Activated CD8-positive, alpha-beta memory T cell treated with anti-CD3 and anti-CD28 coated beads for 4 hours (primary cell): Measurements from ENCODE around the gene HNRNPA2B1.
A peak's percentile ranks its signal among the peaks of the same experiment; 100 is the strongest.
"Not testable (repeated sequence)": the region's sequence is repeated elsewhere in the genome, so short reads cannot be mapped to it uniquely, and the experiment has no call there.

Experiments
- DNase-seq, 2 donors: peaks; one replicate each; pipeline ENCODE4 v3.0.0-alpha.2; 2020; ENCODE audit warnings: low read depth in 2 of 2

Gene HNRNPA2B1

DNA sequence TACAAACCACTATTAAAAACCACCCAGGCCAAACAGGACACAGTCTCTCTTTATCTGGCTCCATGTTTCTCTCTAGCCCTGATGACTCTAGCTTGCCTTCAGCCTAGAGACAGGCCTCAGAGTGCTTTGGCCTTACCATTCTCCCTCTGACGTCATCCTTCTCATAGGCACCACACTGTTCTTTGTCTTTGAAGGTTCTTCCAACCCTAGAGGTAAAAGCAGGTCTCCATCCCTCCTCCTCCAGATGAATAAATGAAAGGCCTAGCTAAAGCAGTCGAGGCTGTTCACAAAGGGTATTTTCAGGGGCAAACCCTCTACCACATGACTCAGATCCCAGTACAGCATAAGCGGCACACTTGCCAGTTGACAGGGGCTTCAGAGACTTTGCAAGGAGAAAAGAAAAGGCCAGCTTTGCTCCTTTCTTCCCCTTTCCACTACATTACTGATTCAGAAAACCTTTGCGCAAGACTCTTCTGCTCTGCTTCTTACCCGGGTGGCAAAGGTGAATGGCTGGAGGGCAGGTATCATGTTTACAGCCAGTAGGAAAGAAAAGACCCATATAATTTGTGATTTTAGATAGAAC, 33.8 kb downstream of the HNRNPA2B1 start:
- no peak for DNase-seq

DNA sequence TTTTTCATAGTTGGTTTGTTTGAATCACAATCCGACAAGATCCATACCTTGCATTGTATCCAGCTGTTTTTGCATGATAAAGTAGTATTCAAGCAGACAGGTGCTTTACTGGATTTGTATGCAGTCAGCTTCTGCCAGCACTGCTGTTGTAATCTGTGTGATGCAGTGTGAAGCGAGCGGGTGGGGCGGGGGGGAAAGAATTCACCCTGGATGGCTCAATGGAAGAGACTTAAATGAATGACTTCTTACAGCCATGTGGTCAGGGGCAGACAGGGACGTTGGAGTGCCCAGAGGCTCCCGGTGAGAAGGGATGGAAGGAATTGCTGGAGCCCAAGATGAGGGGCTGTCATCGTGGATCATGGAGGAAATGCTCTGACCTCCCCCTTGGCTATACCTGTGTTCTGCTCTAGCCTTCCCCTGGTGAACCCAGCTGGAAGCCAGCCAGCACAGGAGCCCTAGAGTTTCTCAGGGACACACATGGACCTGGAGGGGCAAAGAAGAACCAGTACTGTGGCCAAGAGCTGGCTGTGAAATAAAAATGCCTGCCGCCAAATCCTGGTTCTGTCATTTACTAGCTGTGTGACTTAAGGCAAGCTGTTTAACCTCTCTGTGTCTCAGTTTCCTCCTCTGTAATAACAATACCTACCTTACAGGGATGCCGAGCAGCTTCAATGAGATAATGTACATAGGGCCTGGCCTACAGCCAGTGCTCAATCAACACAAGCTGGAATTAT, 34.4 kb downstream of the HNRNPA2B1 start:
- no peak for DNase-seq

DNA sequence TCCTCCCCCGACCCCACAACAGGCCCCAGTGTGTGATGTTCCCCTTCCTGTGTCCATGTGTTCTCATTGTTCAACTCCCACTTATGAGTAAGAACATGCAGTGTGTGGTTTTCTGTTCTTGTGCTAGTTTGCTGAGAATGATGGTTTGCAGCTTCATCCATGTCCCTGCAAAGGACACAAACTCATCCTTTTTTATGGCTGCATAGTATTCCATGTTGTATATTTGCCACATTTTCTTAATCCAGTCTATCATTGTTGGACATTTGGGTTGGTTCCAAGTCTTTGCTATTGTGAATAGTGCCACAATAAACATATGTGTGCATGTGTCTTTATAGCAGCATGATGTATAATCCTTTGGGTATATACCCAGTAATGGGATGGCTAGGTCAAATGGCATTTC, 36.7 kb downstream of the HNRNPA2B1 start:
- not testable (repeated sequence) for DNase-seq

DNA sequence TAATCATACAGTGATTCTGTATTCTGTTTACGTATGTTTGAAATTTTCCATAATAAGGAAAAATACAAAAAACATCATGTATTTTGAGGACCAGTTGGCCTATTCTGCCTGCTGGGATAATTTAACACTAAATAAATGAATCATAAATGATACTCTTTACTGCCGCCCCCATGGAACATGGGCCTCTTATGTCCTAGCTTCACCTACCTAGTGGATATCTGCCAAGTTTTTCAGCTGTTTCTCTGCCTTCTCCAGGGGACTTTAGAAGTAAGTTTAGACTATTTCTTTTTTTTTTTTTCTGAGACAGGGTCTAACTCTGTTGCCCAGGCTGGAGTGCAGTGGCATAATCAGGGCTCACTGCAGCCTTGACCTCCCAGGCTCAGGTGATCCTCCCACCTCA, 38.1 kb downstream of the HNRNPA2B1 start:
- DNase-seq, result no peak

DNA sequence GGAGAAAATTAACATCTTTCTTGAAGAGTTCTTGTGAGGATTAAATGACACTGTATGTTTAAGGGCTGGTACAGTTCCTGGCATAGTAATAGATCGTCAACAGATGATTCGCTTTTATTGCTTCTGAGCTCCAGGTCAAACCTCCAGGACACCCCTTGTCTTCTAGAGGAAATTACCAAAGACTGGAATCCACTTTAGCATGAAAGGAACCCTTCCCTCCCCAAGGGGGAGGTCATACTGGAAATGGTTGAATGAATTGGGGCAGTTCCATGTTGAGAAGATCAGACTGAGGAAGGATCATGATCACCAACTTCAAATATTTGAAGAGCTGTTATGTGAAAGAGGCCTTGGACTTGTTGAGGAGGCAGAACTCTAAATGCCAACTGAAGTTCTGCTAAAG, 39.6 kb downstream of the HNRNPA2B1 start:
- DNase-seq, result no peak

DNA sequence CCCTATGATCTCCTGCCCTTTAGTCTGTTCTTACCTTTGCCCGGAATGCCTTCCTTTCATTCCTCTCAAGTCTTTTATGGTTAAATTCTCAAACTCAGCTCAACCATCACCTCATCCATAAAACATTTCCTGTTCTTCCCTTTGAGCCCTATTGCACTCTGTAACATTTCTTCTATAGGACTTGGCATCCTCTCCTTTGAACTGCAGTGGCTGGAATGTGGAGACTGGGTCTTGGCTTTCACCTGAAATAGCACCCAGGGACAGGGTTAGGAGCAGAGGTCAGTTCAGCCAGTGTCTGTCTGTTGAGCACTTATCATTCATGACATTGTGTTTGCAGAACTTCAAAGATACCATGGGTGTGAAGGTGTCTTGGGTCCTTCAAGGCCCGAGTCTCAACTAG, 41.3 kb downstream of the HNRNPA2B1 start:
- DNase-seq, result no peak

DNA sequence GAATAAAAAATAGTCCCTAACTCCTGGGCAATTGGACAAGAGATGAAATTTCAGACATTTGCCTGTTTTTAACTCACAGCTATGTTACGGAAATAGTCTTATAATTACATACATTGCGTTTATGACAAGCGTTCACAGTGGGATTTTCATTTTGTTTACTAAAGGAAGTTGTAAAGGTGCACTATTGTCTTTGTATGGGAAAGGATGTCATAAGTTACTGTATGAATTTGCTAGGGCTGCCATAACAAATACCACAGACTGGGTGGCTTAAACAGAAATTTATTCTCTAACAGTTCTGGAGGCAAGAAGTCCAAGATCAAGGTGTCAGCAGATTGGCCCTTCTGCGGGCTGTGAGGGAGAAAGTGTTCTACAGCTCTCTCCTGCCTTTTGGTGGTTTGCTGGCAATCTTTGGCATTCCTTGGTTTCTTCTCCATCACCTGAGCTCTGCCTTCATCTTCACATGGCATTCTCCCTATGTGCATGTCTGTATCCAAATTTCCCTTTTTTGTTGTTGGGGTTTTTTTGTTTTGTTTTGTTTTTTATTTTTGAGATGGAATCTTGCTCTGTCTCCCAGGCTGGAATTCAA, 42.9 kb downstream of the HNRNPA2B1 start:
- no peak for DNase-seq

DNA sequence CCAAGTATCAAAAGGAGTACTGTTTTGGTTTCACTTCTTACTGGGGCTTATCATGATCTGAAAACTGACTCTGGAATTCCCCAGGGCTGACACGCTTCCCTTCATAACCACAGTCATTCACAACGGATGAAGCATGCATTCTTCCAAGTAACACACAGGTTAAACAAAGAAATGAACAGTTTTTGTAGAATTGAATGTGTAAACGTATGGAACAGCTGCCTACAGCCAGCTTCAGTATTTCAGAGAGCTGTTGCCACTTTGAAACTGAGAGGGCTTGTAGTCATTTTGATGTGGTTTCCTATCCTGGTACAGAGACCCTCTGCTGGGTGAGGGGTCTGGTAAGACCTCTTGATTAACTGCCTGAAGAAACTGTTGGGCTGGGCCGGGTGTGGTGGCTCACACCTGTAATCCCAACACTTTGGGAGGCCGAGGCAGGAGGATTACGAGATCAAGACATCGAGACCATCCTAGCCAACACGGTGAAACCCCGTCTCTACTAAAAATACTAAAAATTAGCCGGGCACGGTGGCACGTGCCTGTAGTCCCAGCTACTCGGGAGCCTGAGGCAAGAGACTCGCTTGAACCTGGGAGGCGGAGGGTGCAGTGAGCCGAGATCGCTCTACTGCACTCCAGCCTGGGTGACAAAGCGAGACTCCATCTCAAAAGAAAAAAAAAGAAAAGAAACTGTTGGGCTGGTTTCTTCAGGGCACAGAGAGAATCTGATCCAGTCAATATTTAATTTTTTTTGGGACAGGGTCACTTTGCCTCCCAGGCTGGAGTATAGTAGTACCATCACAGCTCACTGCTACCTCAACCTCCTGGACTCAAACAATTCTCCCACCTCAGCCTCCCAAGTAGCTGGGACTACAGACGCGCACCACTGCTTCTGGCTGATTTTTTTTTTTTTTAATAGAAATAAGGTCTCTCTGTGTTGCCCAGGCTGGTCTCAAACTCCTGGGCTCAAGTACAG, 43.8 kb downstream of the HNRNPA2B1 start:
- peak; percentile 23 to 39 for DNase-seq

DNA sequence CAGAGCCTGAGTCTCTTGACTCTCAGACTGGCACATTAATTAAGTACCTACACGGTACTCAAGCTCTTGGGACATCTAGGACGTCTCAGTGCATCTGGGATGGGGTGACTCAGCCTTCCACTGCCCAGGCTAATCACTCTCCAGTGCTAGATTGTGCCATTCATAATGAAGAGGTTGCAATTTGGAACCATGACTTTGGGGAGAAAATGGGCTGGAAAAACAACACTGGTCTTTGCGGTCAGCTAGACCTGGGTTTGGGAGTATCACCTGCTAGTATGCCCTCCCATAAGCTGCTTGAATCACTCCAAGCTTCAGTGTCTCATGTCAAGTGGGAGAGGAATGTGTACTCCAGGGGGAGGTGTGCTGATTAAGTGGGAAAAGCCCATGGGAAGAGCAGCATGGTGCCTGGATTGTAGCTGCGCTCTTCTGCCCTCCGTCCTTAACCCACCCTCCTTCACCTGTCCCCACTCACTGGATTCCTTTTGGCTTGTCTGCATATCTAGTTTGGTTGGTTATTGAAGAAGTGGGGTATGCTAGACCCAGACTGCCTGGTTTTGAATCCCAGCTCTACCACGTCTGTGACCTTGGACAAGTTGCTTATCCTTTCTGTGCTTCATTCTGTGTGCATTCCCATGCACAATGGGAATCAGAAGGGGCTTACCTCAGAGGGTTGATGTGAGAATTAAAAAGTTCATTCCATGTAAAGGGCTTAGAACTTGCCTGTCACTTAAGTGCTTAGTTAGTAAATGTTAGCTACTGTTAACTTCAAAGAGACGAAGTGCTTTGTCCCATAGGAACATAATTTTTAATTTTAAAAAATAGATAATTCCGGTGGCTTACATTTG, 44.8 kb downstream of the HNRNPA2B1 start:
- DNase-seq, result no peak

DNA sequence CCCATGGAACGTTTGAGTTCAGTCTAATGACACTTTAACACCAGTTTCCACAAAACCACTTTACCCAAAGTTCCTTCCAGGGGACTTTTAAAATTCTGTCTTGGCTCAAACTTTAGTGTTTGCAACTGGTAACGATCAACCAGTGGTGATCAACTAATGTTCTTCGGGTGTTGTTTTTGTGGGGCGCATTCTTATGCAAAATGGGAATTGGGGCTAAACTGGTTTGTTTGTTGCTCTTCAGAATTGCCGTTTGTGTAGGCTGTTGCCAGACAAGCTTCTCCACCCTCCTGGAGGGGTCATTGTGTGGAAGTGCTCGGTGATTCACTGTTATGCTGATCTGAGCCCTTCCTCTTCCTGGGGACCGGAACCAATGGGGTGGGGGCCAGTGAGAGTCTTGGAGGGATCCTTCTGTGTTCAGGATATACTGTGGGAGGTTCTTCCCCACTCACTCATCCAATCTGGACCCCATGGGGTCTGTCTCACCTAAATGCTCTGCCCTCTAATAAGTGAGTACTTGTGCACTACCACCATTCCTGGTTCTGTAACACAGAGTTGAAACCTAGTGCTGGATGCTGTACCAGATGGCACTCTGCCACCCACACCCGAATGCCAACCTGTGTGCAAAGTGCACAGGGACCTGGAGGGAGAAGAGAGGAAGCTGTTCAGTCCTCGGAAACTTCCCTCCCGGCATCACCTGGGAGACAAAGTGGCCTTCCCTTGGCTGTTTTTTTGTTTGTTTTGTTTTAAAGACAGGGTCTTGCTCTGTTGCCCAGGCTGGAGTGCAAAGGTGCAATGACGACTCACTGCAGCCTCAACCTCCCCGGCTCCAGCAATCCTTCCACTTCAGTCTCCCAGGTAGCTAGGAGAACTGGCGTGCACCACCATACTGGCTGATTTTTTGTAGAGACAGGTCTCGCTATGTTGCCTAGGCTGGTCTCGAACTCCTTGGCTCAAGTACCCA, 46.4 kb downstream of the HNRNPA2B1 start:
- DNase-seq, result no peak

DNA sequence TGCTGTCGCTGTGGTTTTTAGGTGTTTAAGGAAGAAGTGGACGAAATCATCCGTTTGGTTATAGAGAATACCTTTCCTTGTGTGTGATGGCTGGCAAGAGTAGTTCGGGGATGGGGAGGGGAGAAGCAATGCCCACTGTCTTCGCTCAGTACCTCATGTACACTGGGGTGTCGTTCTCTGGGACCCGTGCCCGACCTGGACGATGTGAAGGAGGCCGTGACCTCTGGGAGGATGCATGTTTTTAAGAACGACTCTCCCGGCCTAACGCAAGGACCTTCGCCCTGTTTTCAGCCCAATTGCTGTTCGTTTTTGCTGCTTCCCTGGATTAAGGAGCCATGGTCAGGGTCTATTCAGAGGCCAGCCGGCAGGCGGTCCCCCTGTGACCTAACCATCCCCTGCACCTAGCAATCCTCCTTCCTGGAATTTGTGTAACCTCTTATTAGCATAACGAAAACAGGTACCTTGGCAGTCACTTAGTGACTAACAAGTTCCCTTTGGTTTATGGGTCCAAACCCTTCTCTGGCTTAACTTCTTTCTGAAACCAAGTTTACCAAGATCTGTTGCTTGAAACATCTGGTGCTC, 47.2 kb downstream of the HNRNPA2B1 start:
- DNase-seq, result no peak

DNA sequence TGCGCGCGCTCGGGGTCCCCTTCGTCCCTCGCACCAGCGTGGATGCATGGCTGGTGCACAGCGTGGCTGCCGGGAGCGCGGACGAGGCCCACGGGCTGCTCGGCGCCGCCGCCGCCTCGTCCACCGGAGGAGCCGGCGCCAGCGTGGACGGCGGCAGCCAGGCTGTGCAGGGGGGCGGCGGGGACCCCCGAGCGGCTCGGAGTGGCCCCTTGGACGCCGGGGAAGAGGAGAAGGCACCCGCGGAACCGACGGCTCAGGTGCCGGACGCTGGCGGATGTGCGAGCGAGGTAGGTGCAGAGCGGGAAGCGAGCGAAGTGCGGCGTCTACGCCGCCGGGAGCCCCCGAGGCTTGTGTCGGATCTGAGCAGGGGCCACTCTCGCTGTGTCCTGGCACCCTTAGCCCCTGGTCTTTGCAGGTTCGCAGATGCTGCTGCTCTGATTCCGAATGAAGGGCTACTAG, 47.7 kb downstream of the HNRNPA2B1 start:
- DNase-seq, result not testable (repeated sequence)

DNA sequence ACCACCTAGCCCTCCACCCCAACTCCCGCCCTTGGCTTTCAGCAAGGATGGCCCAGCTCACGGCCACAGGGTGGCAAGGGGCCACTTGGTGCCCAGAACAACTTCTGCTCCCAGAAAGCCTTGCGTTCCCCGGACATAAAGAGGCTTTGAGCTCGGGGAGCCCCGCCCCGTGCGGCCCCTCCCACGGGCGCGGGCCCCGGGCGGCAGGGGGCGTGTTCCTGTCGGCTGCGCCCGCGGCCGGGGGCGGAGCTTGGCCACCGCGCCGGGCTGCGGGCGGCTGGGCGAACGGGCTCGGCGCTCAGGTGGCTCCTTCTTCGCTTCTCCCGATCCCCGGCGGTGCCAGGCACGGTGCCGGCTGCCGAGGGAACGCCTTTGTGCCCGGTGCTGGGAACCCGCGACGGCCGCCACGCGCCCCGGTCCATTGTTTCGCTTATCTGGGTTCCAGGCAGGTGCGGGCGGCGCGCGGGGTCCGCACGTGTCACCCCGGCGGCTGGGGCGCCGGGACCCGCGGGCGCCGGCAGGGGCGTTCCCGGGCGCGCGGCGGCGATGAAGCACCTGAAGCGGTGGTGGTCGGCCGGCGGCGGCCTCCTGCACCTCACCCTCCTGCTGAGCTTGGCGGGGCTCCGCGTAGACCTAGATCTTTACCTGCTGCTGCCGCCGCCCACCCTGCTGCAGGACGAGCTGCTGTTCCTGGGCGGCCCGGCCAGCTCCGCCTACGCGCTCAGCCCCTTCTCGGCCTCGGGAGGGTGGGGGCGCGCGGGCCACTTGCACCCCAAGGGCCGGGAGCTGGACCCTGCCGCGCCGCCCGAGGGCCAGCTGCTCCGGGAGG, 48.4 kb downstream of the HNRNPA2B1 start, which contains the start of gene NFE2L3:
NFE2L3 (plus strand) TSS at position 246 of the 829 bp plus-strand sequence; CDS start at position 547, 301 bp downstream.
- DNase-seq, result peak; percentile 63

DNA sequence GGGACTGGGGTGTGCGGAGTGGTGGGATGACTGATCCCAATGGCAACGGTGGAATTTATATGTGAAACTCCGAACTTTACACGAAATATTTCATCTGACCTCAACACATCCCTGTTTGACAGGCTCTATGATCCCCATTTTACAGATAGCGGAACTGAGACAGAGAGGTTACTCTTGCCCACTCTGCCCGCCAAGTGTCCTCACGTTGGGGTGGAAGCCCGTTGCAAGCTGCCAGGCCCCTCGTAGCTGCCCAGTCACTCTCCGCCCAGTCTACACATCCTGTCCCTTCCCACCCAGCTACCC, 48.9 kb downstream of the HNRNPA2B1 start:
- no peak for DNase-seq

DNA sequence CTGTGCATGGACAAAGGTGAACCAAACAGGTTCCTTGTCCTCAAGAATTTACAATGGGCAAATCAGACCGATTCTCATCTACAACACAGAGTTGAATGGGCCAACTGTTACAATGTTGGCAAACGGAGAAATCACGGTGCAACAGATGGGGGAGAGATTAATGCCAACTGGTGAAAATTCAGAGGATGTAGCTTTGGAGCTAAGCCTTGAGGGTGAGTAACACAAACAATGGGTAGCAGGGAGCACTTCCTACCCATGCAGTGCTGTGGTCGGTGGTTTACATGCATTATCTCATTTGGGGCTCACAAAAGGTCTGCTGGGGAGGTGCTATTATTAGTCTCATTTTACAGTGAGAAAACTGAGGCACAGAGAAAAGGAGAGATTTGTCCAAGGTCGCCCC, 49.5 kb downstream of the HNRNPA2B1 start:
- DNase-seq, result no peak

DNA sequence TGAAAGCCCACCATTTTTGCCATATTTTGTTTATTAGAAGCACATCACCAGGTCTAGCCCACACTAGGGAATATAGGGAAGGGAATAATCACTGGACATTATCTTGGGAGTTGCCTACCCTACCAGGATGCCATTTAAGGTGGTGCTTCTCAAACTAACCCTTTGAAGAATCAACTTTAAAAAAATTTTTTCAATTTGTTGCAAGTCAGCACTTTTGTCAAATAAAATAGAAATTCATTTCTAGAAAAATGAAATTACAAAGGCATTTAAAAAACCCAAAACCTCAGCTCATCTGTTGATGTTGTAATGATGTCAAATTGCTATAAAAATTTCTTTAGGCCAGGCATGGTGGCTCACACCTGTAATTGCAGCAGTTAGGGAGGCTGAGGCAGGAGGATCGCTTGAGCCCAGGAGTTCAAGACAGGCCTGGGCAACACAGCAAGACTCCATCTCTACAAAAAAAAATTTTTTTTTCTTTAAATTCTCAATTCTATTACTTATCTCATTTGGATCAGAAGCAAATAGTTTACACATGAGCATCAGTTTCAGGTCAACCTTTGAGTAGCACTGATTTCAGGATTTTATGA, 51.1 kb downstream of the HNRNPA2B1 start:
- no peak for DNase-seq

DNA sequence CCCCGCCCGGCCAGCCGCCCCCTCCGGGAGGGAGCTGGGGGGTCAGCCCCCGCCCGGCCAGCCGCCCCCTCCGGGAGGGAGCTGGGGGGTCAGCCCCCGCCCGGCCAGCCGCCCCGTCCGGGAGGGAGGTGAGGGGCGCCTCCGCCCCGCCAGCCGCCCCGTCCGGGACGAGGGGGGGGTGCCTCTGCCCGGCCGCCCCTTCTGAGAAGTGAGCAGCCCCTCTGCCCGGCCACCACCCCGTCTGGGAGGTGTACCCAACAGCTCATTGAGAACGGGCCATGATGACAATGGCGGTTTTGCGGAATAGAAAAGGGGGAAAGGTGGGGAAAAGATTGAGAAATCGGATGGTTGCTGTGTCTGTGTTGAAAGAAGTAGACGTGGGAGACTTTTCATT, 52.2 kb downstream of the HNRNPA2B1 start:
- not testable (repeated sequence) for DNase-seq

DNA sequence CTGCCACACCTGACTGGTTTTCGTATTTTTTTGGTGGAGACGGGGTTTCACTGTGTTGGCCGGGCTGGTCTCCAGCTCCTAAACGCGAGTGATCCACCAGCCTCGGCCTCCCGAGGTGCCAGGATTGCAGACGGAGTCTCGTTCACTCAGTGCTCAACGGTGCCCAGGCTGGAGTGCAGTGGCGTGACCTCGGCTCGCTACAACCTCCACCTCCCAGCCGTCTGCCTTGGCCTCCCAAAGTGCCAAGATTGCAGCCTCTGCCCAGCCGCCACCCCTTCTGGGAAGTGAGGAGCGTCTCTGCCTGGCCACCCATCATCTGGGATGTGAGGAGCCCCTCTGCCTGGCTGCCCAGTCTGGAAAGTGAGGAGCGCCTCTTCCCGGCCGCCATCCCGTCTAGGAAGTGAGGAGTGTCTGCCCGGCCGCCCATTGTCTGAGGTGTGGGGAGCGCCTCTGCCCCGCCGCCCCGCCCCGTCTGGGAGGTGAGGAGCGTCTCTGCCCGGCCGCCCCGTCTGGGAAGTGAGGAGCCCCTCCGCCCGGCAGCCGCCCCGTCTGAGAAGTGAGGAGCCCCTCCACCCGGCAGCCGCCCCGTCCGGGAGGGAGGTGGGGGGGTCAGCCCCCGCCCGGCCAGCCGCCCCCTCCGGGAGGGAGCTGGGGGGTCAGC, 52.8 kb downstream of the HNRNPA2B1 start:
- not testable (repeated sequence) for DNase-seq
